Kidney tubule cell (primary cell): ENCODE data around the gene AWAT2.
"Not testable (repeated sequence)": the region's sequence is repeated elsewhere in the genome, so short reads cannot be mapped to it uniquely, and the experiment has no call there.

Source experiments
- DNase-seq: peaks from one replicate; pipeline ENCODE4 v3.0.0-alpha.2; 2018; ENCODE audit warnings: low spot score

Gene AWAT2

DNA sequence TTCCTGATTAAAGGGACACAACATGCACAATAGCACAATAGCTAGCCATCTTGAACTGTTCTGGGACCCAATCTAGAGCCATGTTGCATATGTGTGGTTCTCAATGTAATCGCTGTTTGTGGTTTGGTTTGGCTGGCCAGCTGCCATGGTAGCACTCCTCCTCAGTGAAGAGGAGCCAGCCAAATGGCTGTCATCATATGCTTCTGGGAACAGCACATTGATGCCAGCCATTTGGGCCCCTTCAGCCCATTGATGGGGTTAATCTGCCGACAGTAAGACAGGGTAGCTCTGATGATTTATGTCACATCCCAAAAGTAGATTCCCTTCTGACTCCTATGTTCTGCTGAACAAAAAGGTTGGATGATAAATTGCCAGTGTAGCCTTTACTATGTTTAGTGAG lies 48.5 kb downstream of the AWAT2 start:
- no peak for DNase-seq

DNA sequence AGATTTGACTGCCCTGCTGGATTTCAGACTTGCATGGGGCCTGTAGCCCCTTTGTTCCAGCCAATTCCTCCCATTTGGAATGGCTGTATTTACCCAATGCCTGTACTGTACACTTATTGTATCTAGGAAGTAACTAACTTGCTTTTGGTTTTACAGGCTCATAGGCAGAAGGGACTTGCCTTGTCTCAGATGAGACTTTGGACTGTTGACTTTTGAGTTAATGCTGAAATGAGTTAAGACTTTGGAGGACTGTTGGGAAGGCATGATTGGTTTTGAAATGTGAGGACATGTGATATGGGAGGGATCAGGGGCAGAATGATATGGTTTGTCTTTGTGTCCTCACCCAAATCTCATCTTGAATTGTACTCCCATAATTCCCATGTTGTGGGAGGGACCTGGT lies 51.4 kb downstream of the AWAT2 start:
- not testable (repeated sequence) for DNase-seq

DNA sequence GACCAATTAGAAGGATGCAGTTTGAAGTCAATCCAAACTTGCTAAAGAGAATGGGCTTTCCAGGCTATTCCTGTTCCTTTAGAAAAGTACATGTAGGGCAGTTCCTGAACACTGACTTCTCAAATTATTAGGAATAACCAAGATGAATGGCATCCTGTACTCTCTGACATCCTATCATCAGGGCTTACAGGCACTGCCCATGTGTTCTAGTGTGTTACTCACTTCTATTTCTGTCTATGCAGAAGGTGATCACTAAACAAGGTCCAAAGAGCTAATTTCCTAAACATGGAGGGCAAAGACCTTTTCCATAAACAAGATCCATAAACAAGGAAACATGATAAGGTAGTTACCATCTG lies 53.6 kb downstream of the AWAT2 start:
- DNase-seq = no peak

DNA sequence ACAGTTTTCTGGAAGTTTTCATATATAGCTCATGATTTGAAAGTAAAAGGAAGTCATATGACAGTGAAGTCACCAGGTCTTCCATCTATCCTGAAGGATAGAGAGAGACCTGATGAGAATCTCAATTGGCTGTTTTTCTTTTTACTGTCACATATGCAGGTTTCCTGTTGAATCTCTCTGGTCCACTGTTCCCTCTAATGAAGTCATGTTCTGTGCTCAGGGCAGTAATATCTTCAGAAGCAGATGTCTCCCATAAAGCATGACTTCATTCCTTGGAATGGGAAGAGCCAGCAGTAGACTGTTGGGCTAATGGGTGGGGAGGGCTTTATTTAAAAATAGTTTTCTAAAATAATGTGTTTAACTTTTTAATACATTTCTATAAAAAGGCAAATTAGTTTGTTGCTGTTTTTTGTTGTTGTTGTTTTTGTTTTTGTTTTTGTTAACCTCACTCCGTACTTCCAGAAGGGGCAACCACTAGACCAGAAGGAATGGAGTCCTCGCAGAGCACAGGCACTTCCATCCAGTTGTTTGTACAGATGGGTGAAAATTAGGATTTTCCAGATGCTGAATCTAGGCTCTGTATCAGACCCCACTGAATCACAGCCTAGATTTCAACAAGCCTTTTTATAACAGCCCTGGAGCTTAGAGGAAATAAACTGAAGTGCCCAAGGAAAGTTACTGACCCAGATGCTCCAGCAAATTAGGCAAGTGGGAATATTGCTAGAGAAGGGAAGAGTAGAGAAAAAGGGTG lies 54.2 kb downstream of the AWAT2 start:
- peak; percentile 8 for DNase-seq

DNA sequence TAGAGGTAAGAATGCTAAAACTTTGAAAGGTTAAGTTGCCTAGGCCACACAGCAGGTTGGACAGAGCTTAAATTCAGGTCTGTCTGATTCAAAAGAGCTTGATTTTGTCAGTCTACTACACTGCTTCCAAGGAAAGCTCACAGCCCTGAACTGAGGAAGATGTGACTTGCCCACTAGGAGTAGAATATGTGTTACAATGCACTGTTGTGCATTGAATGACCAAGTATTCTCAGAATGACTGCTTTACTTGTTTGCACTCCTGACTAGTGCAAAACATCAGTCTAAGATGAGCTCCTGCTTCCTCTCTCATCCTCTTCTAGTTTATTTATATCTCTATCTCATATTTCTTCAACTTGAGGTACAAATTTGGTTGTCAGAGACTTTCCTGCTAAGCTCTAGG lies 56.2 kb downstream of the AWAT2 start:
- DNase-seq = no peak

DNA sequence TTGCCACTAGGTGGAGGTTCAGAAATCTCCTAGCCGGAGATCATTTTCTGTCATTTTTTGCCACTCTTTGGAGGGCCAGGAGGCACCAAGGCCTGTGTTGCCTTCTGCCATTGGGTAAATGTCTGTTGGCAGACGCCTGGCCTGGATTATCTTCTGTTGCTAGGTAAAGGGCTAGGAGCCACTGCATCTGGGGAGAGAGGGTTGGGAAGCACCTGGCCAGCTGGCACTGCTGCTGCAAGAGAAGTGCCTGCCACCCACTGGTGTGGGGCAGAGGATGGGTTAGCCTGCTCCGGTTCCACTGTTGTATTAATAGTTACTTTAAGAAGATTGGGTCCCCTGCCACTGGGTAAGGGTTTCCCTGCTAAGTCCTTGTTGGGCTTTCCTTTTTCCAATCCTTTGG lies 58.1 kb downstream of the AWAT2 start:
- no peak for DNase-seq
